Keratinocyte (primary cell): Measurements from ENCODE around the gene ZNF524. TPM values are rescaled to one million over a fixed set of nuclear protein-coding genes. Genes with fewer than 3 reads are reported as not detected.

Experiments
- DNase-seq: peaks from one replicate; pipeline ENCODE4 v3.0.0-alpha.2; 2011; ENCODE audit warnings: low read depth, missing footprints, low spot score
- FAIRE-seq: peaks from 2 replicates; lab custom pipeline; 2011; peaks lifted over from hg19 to GRCh38; lab: Jason Lieb, UNC
- H2AFZ ChIP-seq: 2 replicates; pipeline ENCODE4 v1.6.0; 2012; ENCODE audit warnings: low read length, control low read depth, inconsistent platforms; ENCODE audit not compliant: control insufficient read depth
- H3K27ac ChIP-seq: 2 replicates; pipeline ENCODE4 v1.5.1; 2011; ENCODE audit warnings: low read length; ENCODE audit not compliant: control insufficient read depth, insufficient read depth
- H3K27me3 ChIP-seq: 3 replicates; pipeline ENCODE4 v1.6.0; 2011; ENCODE audit warnings: low read length; ENCODE audit not compliant: control insufficient read depth, insufficient read depth; ENCODE audit errors: extremely low read depth
- H3K36me3 ChIP-seq, 2 experiments: 2 replicates in 1 of 2; 3 replicates in 1 of 2; pipeline ENCODE4 v1.5.1; 2011; ENCODE audit warnings: low read length in 2 of 2, mild to moderate bottlenecking in 1 of 2; ENCODE audit not compliant: control insufficient read depth in 2 of 2, insufficient read depth in 2 of 2; ENCODE audit errors: extremely low read depth in 1 of 2
- H3K4me1 ChIP-seq: 3 replicates; pipeline ENCODE4 v1.5.1; 2011; ENCODE audit warnings: low read length; ENCODE audit not compliant: control insufficient read depth, insufficient read depth; ENCODE audit errors: extremely low read depth
- H3K4me2 ChIP-seq: 3 replicates; pipeline ENCODE4 v1.6.0; 2011; ENCODE audit warnings: low read depth, low read length; ENCODE audit not compliant: control insufficient read depth, insufficient read depth; ENCODE audit errors: extremely low read depth
- H3K4me3 ChIP-seq, 3 experiments: fragments of 200-600 bp in 1 of 3; sonication (generic) in 1 of 3; 2 replicates in 2 of 3; 3 replicates in 1 of 3; pipeline ENCODE4 v1.5.1; 2011 to 2016; ENCODE audit warnings: low read length in 3 of 3, mild to moderate bottlenecking in 3 of 3, control low read depth in 2 of 3, inconsistent platforms in 1 of 3, low read depth in 1 of 3, mixed read lengths in 1 of 3, mixed run types in 1 of 3, moderate library complexity in 1 of 3; ENCODE audit not compliant: control insufficient read depth in 2 of 3, insufficient read depth in 2 of 3; ENCODE audit errors: extremely low read depth in 1 of 3
- H3K79me2 ChIP-seq: 2 replicates; pipeline ENCODE4 v1.6.0; 2012; ENCODE audit warnings: low read length; ENCODE audit not compliant: control insufficient read depth, insufficient read depth
- H3K9ac ChIP-seq: 3 replicates; pipeline ENCODE4 v1.6.0; 2011; ENCODE audit warnings: low read length; ENCODE audit not compliant: control insufficient read depth, insufficient read depth; ENCODE audit errors: extremely low read depth
- H3K9me1 ChIP-seq: 3 replicates; pipeline ENCODE4 v1.6.0; 2011; ENCODE audit warnings: low read length; ENCODE audit not compliant: control insufficient read depth, insufficient read depth; ENCODE audit errors: extremely low read depth
- H3K9me3 ChIP-seq: 2 replicates; pipeline ENCODE4 v1.5.1; 2012; ENCODE audit warnings: low read depth, low read length; ENCODE audit not compliant: control insufficient read depth
- H4K20me1 ChIP-seq: 3 replicates; pipeline ENCODE4 v1.6.0; 2011; ENCODE audit warnings: low read length; ENCODE audit not compliant: control insufficient read depth, insufficient read depth; ENCODE audit errors: extremely low read depth
- EZH2 ChIP-seq: IDR thresholded peaks from one replicate; pipeline ENCODE4 v1.6.1; 2012; ENCODE audit warnings: inconsistent platforms, mild to moderate bottlenecking, low read length, moderate library complexity
- dilution Hi-C: fragments of 300-500 bp; cut with MboI; formaldehyde crosslinking; loops from one replicate; pipeline ENCODE4 v1.7.0; 2020; ENCODE audit warnings: low sequenced_read_pairs; ENCODE audit not compliant: extremely low pct_ligation_motif_present
- polyA plus RNA-seq, 5 experiments: library from polyadenylated mRNA; depleted of rRNA in 3 of 5; stranded (reverse) in 3 of 5; stranded (forward) in 1 of 5; unstranded in 1 of 5; fragments of >200 nt; gene quantifications; 1 replicate in 1 of 5; 2 replicates in 3 of 5; 3 replicates in 1 of 5; pipeline versions ENCODE4 v1.2.1 to v1.2.3, GENCODE V29; 2011 to 2012; ENCODE audit warnings: missing spikeins in 2 of 5, low read depth in 1 of 5, low replicate concordance in 1 of 5
- TF ChIP-seq, protein P1 (sequence below), 3 experiments: IDR thresholded peaks in 1 of 3; conservative IDR thresholded peaks in 1 of 3; optimal IDR thresholded peaks in 1 of 3; 2 replicates in 2 of 3; 3 replicates in 1 of 3; pipeline versions ENCODE3 to v1.5.1; 2011; ENCODE audit warnings: low read length in 3 of 3, mild to moderate bottlenecking in 3 of 3, moderate library complexity in 2 of 3, control low read depth in 1 of 3, inconsistent platforms in 1 of 3; ENCODE audit not compliant: insufficient read depth in 2 of 3; ENCODE audit errors: extremely low read depth in 1 of 3

Gene ZNF524
- polyA plus RNA-seq, 1 donor (not counting 4 experiments of a cell fraction or from before 2014, with no cell fraction given), result 2.6 TPM

DNA sequence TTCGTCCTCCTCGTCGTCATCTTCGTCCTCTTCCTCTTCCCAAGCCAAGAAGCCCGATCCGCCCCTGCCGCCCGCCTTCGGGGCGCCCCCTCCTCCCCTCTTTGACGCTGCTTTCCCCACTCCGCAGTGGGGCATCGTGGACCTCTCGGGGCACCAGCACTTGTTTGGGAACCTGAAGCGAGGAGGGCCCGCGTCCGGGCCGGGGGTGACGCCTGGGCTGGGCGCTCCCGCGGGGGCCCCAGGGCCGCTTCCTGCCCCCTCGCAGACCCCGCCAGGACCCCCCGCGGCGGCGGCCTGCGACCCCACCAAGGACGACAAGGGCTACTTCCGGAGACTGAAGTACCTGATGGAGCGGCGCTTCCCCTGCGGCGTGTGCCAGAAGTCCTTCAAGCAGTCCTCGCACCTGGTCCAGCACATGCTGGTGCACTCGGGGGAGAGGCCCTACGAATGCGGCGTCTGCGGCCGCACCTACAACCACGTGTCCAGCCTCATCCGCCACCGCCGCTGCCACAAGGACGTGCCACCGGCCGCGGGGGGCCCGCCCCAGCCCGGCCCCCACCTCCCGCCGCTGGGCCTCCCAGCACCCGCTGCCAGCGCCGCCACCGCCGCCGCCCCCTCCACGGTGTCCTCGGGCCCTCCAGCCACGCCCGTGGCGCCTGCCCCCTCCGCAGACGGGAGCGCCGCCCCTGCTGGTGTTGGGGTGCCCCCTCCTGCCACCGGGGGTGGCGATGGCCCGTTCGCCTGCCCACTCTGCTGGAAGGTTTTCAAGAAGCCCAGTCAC lies 14.0 kb downstream of the ZNF524 start:
- dilution Hi-C loops, result no loop called here

DNA sequence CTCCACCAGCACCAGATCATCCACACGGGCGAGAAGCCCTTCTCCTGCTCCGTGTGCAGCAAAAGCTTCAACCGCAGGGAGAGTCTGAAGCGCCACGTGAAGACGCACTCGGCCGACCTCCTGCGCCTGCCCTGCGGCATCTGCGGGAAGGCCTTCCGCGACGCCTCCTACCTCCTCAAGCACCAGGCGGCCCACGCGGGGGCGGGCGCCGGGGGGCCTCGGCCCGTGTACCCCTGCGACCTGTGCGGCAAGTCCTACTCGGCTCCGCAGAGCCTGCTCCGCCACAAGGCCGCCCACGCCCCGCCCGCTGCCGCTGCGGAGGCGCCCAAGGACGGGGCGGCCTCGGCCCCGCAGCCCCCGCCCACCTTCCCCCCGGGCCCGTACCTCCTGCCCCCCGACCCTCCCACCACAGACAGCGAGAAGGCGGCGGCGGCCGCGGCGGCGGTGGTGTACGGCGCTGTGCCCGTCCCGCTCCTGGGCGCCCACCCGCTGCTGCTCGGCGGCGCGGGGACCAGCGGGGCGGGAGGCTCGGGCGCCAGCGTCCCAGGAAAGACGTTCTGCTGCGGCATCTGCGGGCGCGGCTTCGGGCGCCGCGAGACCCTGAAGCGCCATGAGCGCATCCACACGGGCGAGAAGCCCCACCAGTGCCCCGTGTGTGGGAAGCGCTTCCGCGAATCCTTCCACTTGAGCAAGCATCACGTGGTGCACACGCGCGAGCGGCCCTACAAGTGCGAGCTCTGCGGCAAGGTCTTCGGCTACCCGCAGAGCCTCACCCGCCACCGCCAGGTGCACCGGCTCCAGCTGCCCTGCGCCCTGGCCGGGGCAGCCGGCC lies 14.8 kb downstream of the ZNF524 start:
- no peak overlapping the region for H3K27ac ChIP-seq
- H3K79me2 ChIP-seq, result peaks cover 22% of the 10 kb centered on the region
- H3K9me3 ChIP-seq, result no peaks in the 10 kb centered on the region
- no peaks in the 10 kb centered on the region for H3K9me1 ChIP-seq
- H3K4me2 ChIP-seq, result no peak overlapping the region
- H3K27me3 ChIP-seq, result no peaks in the 10 kb centered on the region
- no peaks in the 10 kb centered on the region for H3K4me1 ChIP-seq
- no peak overlapping the region for H2AFZ ChIP-seq
- H3K36me3 ChIP-seq, result peaks cover 9 to 11% of the 10 kb centered on the region in 2 experiments
- no peak overlapping the region for H3K9ac ChIP-seq
- no peak for FAIRE-seq
- no peak overlapping the region for H3K4me3 ChIP-seq
- no peaks in the 10 kb centered on the region for H4K20me1 ChIP-seq
- TF ChIP-seq, protein P1, sequence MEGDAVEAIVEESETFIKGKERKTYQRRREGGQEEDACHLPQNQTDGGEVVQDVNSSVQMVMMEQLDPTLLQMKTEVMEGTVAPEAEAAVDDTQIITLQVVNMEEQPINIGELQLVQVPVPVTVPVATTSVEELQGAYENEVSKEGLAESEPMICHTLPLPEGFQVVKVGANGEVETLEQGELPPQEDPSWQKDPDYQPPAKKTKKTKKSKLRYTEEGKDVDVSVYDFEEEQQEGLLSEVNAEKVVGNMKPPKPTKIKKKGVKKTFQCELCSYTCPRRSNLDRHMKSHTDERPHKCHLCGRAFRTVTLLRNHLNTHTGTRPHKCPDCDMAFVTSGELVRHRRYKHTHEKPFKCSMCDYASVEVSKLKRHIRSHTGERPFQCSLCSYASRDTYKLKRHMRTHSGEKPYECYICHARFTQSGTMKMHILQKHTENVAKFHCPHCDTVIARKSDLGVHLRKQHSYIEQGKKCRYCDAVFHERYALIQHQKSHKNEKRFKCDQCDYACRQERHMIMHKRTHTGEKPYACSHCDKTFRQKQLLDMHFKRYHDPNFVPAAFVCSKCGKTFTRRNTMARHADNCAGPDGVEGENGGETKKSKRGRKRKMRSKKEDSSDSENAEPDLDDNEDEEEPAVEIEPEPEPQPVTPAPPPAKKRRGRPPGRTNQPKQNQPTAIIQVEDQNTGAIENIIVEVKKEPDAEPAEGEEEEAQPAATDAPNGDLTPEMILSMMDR (optimal IDR thresholded peaks at IDR 0.05 in 1 of 3, IDR thresholded peaks at IDR 0.05 in 1 of 3, conservative IDR thresholded peaks at IDR 0.05 in 1 of 3; ENCODE audit: extremely low read depth in 1 of 3, insufficient read depth in 2 of 3, low read length in 3 of 3), result no peak
- no peak for TF ChIP-seq EZH2
- DNase-seq, result no peak
- dilution Hi-C loops, result no loop called here

More for the DNA sequence above, 14.0 kb downstream of the ZNF524 start:
- no peak overlapping the region for H3K9ac ChIP-seq
- no peak for DNase-seq
- FAIRE-seq, result no peak
- no peaks in the 10 kb centered on the region for H3K9me1 ChIP-seq
- TF ChIP-seq, protein P1 (optimal IDR thresholded peaks at IDR 0.05 in 1 of 3, IDR thresholded peaks at IDR 0.05 in 1 of 3, conservative IDR thresholded peaks at IDR 0.05 in 1 of 3; ENCODE audit: extremely low read depth in 1 of 3, insufficient read depth in 2 of 3, low read length in 3 of 3), result no peak
- no peak for TF ChIP-seq EZH2
- no peak overlapping the region for H3K27ac ChIP-seq
- H3K4me3 ChIP-seq, result no peak overlapping the region
- no peaks in the 10 kb centered on the region for H4K20me1 ChIP-seq
- no peak overlapping the region for H3K4me2 ChIP-seq
- no peaks in the 10 kb centered on the region for H3K4me1 ChIP-seq
- peaks cover 9 to 15% of the 10 kb centered on the region in 2 experiments for H3K36me3 ChIP-seq
- H3K79me2 ChIP-seq, result peaks cover 30% of the 10 kb centered on the region
- H2AFZ ChIP-seq, result no peak overlapping the region
- no peaks in the 10 kb centered on the region for H3K9me3 ChIP-seq
- H3K27me3 ChIP-seq, result no peaks in the 10 kb centered on the region
